IMR-90 (cell line): ENCODE measurements around the gene KDF1.

Source experiments
- CHD1 ChIP-seq: IDR thresholded peaks from 2 replicates; pipeline ENCODE4 v1.6.1; 2012; ENCODE audit warnings: low read depth, low read length, improper control_type of control experiment
- CTCF ChIP-seq: conservative IDR thresholded peaks from 2 replicates; pipeline ENCODE4 v1.5.1; 2012; ENCODE audit warnings: mild to moderate bottlenecking, low read depth, low read length, improper control_type of control experiment
- FOS ChIP-seq: fragments of 150-350 bp; IDR thresholded peaks from 2 replicates; pipeline ENCODE4 v1.6.1; 2016; ENCODE audit warnings: low read depth, low read length
- MAFK ChIP-seq: IDR thresholded peaks from 2 replicates; pipeline ENCODE4 v1.6.1; 2012; ENCODE audit warnings: low read depth, low read length, improper control_type of control experiment
- MAZ ChIP-seq: IDR thresholded peaks from 2 replicates; pipeline ENCODE4 v1.6.1; 2012; ENCODE audit warnings: low read depth, mild to moderate bottlenecking, low read length, improper control_type of control experiment, moderate library complexity, borderline replicate concordance
- NFE2L2 ChIP-seq: fragments of 150-350 bp; IDR thresholded peaks from 2 replicates; pipeline ENCODE4 v1.6.1; 2016; ENCODE audit warnings: low read depth, mild to moderate bottlenecking, low read length
- POLR2A ChIP-seq: IDR thresholded peaks from 2 replicates; pipeline ENCODE4 v1.6.1; 2012; ENCODE audit warnings: mild to moderate bottlenecking, low read depth, low read length
- RAD21 ChIP-seq: IDR thresholded peaks from 2 replicates; pipeline ENCODE4 v1.6.1; 2012; ENCODE audit warnings: low read length, improper control_type of control experiment
- RCOR1 ChIP-seq: IDR thresholded peaks from 2 replicates; pipeline ENCODE4 v1.6.1; 2012; ENCODE audit warnings: mild to moderate bottlenecking, low read length, improper control_type of control experiment; ENCODE audit not compliant: insufficient replicate concordance
- RFX5 ChIP-seq: IDR thresholded peaks from 2 replicates; pipeline ENCODE4 v1.8.0; 2012; ENCODE audit warnings: low read depth, mild to moderate bottlenecking, low read length, moderate library complexity
- SMC3 ChIP-seq: fragments of 150-350 bp; IDR thresholded peaks from 2 replicates; pipeline ENCODE4 v1.6.1; 2016; ENCODE audit warnings: low read depth, mild to moderate bottlenecking, antibody characterized with exemption, low read length, moderate library complexity

- no peak for TF ChIP-seq CTCF
- no peak for TF ChIP-seq MAZ
- no peak for TF ChIP-seq POLR2A
- no peak for TF ChIP-seq NFE2L2
- TF ChIP-seq MAFK = no peak
- TF ChIP-seq FOS = no peak
- TF ChIP-seq RFX5 = no peak
- no peak for TF ChIP-seq RCOR1
- no peak for TF ChIP-seq RAD21
- TF ChIP-seq SMC3 = no peak
- no peak for TF ChIP-seq CHD1
These were observed 46.9 kb downstream of the KDF1 start for GRCh38 chr1:26913389-26913753.
